HEK293T (cell line): Measurements from ENCODE around the gene ITGB3.

Experiments
- ARNT ChIP-seq: fragments of 450-650 bp; IDR thresholded peaks from 2 replicates; pipeline ENCODE4 v1.6.1; 2017; ENCODE audit warnings: mild to moderate bottlenecking
- BHLHE40 ChIP-seq: fragments of 450-650 bp; IDR thresholded peaks from 2 replicates; pipeline ENCODE4 v1.6.1; 2016; ENCODE audit warnings: mild to moderate bottlenecking, moderate library complexity, borderline replicate concordance
- FOXM1 ChIP-seq: fragments of 450-650 bp; IDR thresholded peaks from 2 replicates; pipeline ENCODE4 v1.6.1; 2017; ENCODE audit warnings: mild to moderate bottlenecking, borderline replicate concordance
- HDGF ChIP-seq: fragments of 450-650 bp; IDR thresholded peaks from 2 replicates; pipeline ENCODE4 v1.6.1; 2017; ENCODE audit warnings: antibody characterized with exemption, borderline replicate concordance
- LEF1 ChIP-seq: fragments of 450-650 bp; IDR thresholded peaks from 2 replicates; pipeline ENCODE4 v1.6.1; 2017; ENCODE audit warnings: mild to moderate bottlenecking, borderline replicate concordance
- SP1 ChIP-seq: fragments of 450-650 bp; IDR thresholded peaks from 2 replicates; pipeline ENCODE4 v1.6.1; 2017
- SUZ12 ChIP-seq: fragments of 450-650 bp; IDR thresholded peaks from 2 replicates; pipeline ENCODE4 v1.6.1; 2016; ENCODE audit warnings: mild to moderate bottlenecking
- ZNF384 ChIP-seq: fragments of 450-650 bp; IDR thresholded peaks from 2 replicates; pipeline ENCODE4 v1.6.1; 2016

DNA sequence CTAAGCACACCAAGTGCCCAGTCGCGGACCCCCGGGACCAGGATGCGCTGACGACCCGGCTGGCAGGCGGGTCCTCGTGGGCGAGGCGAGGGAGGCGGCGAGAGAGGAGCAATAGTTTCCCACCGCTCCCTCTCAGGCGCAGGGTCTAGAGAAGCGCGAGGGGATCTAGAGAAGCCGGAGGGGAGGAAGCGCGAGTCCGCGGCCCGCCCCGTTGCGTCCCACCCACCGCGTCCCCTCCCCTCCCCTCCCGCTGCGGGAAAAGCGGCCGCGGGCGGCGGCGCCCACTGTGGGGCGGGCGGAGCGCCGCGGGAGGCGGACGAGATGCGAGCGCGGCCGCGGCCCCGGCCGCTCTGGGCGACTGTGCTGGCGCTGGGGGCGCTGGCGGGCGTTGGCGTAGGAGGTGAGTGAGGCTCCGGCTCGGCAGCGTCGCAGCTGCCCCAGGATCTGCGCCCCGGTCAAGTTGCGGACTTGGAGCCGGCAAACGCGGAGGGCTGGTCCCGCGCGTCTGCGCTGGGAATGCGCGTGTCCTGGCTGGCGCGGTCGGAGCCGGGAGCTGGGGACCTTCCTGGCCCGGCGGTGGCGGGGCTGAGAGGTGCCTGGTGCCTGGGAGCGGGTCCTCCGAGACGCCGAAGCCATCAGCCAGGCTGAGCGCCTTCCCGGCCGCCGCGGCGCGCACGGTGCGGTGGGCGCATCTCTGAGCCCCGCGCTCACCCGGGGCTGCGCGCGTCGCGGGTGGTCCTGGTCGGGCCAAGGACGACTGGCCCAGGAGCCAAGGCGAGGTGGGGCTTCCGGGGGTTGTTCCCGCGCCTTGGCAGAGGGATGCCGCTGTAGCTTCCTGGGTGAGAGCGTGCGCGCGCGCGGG is at the start of gene ITGB3:
- TF ChIP-seq BHLHE40 = no peak
- TF ChIP-seq LEF1 = peak; percentile 32; the same call in 1 of the 2 replicates
- no peak for TF ChIP-seq ZNF384
- TF ChIP-seq HDGF = no peak
- TF ChIP-seq SUZ12 = no peak
- no peak for TF ChIP-seq FOXM1
- no peak for TF ChIP-seq ARNT
- no peak for TF ChIP-seq SP1
